Panc1 (cell line): Measurements from ENCODE around the gene HTR2B.

Experiments used
- POLR2AphosphoS5 ChIP-seq: IDR thresholded peaks from 2 replicates; pipeline ENCODE4 v1.6.1; 2012; ENCODE audit warnings: mild to moderate bottlenecking, low read depth, low read length, moderate library complexity
- TF ChIP-seq, protein P1 (sequence below), 2 experiments: IDR thresholded peaks; 2 replicates each; pipeline ENCODE4 v1.6.1; 2011 to 2012; ENCODE audit warnings: low read depth in 2 of 2, control low read depth in 1 of 2, low read length in 1 of 2, mild to moderate bottlenecking in 1 of 2, moderate library complexity in 1 of 2; ENCODE audit not compliant: insufficient read depth in 1 of 2
- TF ChIP-seq, protein P2 (sequence below): fragments of 450-650 bp; IDR thresholded peaks from 2 replicates; pipeline ENCODE4 v1.5.1; 2017; ENCODE audit warnings: mild to moderate bottlenecking

DNA sequence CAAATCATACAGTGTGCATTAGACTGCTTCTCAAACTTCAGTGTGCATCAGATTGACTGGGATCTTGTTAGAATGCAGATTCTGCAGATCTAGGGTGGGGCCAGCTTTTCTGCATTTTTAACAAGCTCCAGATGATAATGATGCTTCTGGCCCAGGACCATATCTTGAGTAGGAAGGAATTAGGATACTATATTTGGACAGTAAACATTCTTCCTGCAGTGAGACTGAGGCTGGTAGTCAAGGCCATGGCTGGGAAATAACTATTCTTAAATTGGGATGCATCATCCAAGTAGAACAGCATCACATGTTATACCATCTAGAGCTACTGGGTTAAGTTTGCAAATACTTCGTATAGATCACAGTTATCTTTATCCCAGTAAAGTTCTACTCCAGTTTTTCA lies 45.2 kb upstream of the HTR2B start:
- TF ChIP-seq, protein P1, sequence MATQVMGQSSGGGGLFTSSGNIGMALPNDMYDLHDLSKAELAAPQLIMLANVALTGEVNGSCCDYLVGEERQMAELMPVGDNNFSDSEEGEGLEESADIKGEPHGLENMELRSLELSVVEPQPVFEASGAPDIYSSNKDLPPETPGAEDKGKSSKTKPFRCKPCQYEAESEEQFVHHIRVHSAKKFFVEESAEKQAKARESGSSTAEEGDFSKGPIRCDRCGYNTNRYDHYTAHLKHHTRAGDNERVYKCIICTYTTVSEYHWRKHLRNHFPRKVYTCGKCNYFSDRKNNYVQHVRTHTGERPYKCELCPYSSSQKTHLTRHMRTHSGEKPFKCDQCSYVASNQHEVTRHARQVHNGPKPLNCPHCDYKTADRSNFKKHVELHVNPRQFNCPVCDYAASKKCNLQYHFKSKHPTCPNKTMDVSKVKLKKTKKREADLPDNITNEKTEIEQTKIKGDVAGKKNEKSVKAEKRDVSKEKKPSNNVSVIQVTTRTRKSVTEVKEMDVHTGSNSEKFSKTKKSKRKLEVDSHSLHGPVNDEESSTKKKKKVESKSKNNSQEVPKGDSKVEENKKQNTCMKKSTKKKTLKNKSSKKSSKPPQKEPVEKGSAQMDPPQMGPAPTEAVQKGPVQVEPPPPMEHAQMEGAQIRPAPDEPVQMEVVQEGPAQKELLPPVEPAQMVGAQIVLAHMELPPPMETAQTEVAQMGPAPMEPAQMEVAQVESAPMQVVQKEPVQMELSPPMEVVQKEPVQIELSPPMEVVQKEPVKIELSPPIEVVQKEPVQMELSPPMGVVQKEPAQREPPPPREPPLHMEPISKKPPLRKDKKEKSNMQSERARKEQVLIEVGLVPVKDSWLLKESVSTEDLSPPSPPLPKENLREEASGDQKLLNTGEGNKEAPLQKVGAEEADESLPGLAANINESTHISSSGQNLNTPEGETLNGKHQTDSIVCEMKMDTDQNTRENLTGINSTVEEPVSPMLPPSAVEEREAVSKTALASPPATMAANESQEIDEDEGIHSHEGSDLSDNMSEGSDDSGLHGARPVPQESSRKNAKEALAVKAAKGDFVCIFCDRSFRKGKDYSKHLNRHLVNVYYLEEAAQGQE (IDR thresholded peaks at IDR 0.05; ENCODE audit: insufficient read depth in 1 of 2, low read depth in 2 of 2, low read length in 1 of 2): no peak
- TF ChIP-seq, protein P2, sequence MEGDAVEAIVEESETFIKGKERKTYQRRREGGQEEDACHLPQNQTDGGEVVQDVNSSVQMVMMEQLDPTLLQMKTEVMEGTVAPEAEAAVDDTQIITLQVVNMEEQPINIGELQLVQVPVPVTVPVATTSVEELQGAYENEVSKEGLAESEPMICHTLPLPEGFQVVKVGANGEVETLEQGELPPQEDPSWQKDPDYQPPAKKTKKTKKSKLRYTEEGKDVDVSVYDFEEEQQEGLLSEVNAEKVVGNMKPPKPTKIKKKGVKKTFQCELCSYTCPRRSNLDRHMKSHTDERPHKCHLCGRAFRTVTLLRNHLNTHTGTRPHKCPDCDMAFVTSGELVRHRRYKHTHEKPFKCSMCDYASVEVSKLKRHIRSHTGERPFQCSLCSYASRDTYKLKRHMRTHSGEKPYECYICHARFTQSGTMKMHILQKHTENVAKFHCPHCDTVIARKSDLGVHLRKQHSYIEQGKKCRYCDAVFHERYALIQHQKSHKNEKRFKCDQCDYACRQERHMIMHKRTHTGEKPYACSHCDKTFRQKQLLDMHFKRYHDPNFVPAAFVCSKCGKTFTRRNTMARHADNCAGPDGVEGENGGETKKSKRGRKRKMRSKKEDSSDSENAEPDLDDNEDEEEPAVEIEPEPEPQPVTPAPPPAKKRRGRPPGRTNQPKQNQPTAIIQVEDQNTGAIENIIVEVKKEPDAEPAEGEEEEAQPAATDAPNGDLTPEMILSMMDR: no peak
- no peak for TF ChIP-seq POLR2AphosphoS5
